ENCODE data around the gene PTPA.
A peak's percentile ranks its signal among the peaks of the same experiment; 100 is the strongest.
"Not testable (repeated sequence)": the region's sequence is repeated elsewhere in the genome, so short reads cannot be mapped to it uniquely, and the experiment has no call there.

Gene PTPA

GRCh38 chr9:129109952-129110739 is 1.1 kb upstream of the PTPA start:
- no peak for DNase-seq

- DNase-seq: no peak
These were observed 425 bp downstream of the PTPA start for GRCh38 chr9:129111528-129112151.

- not testable (repeated sequence) for DNase-seq
These were observed 1.3 kb downstream of the PTPA start for GRCh38 chr9:129112526-129112925.

GRCh38 chr9:129113645-129114304 is 2.6 kb downstream of the PTPA start:
- no peak for DNase-seq

- no peak for DNase-seq
These were observed 7.6 kb downstream of the PTPA start for GRCh38 chr9:129118799-129119198.

GRCh38 chr9:129121483-129121882 is 10.3 kb downstream of the PTPA start:
- DNase-seq: no peak

- no peak for DNase-seq
These were observed 10.9 kb downstream of the PTPA start for GRCh38 chr9:129122133-129122532.

- not testable (repeated sequence) for DNase-seq
These were observed 11.8 kb downstream of the PTPA start for GRCh38 chr9:129122976-129123375.

- no peak for DNase-seq
These were observed 13.4 kb downstream of the PTPA start for GRCh38 chr9:129124506-129125069.

GRCh38 chr9:129125478-129125877 is 14.3 kb downstream of the PTPA start:
- DNase-seq: no peak

- DNase-seq: no peak
These were observed 15.8 kb downstream of the PTPA start for GRCh38 chr9:129126749-129127618.

GRCh38 chr9:129128689-129129088 is 17.5 kb downstream of the PTPA start:
- DNase-seq: no peak

- not testable (repeated sequence) for DNase-seq
These were observed 19.1 kb downstream of the PTPA start for GRCh38 chr9:129130271-129130670.

- DNase-seq: no peak
These were observed 19.6 kb downstream of the PTPA start for GRCh38 chr9:129130791-129131190.

- peak; percentile 93 for DNase-seq
These were observed 20.3 kb downstream of the PTPA start for GRCh38 chr9:129131300-129132145.

- DNase-seq: no peak
These were observed 21.9 kb downstream of the PTPA start for GRCh38 chr9:129133082-129133481.

- no peak for DNase-seq
These were observed 24.3 kb downstream of the PTPA start for GRCh38 chr9:129135476-129135875.

GRCh38 chr9:129136446-129137035 is 25.3 kb downstream of the PTPA start:
- no peak for DNase-seq

GRCh38 chr9:129137292-129138143 is 26.3 kb downstream of the PTPA start:
- DNase-seq: no peak

GRCh38 chr9:129138144-129138462 is 26.9 kb downstream of the PTPA start:
- no peak for DNase-seq
